Stimulated activated CD4-positive, alpha-beta T cell treated with anti-CD3 and anti-CD28 coated beads, Interleukin-15, amount 100 ng/mL, for 1 hour (primary cell): Measurements from ENCODE around the gene SOSTDC1.
"Not testable (repeated sequence)": the region's sequence is repeated elsewhere in the genome, so short reads cannot be mapped to it uniquely, and the experiment has no call there.

Source experiments
- DNase-seq, 2 donors: peaks; one replicate each; pipeline ENCODE4 v3.0.0-alpha.2; 2020; ENCODE audit warnings: low read depth in 1 of 2, low spot score in 1 of 2

Gene SOSTDC1

GRCh38 chr7:16465469-16466361, at the start of gene SOSTDC1:
TSS of gene SOSTDC1 (minus strand) at chr7:16465738. CDS start at chr7:16465668, 70 bp downstream.
- DNase-seq: no peak

GRCh38 chr7:16514729-16515128, 49.2 kb upstream of the SOSTDC1 start:
- no peak for DNase-seq

GRCh38 chr7:16514271-16514670, 48.7 kb upstream of the SOSTDC1 start:
- no peak for DNase-seq

- no peak for DNase-seq
These were observed 46.6 kb upstream of the SOSTDC1 start for GRCh38 chr7:16512097-16512496.

GRCh38 chr7:16511314-16511713, 45.8 kb upstream of the SOSTDC1 start:
- DNase-seq: no peak

GRCh38 chr7:16509829-16510228, 44.3 kb upstream of the SOSTDC1 start:
- DNase-seq: no peak

- not testable (repeated sequence) for DNase-seq
These were observed 40.9 kb upstream of the SOSTDC1 start for GRCh38 chr7:16506422-16506821.

GRCh38 chr7:16504019-16504418, 38.5 kb upstream of the SOSTDC1 start:
- no peak for DNase-seq

GRCh38 chr7:16502303-16502702, 36.8 kb upstream of the SOSTDC1 start:
- no peak for DNase-seq

- DNase-seq: no peak
These were observed 32.6 kb upstream of the SOSTDC1 start for GRCh38 chr7:16498122-16498521.

GRCh38 chr7:16494955-16495719, 29.6 kb upstream of the SOSTDC1 start:
- no peak for DNase-seq

- DNase-seq: no peak
These were observed 29.0 kb upstream of the SOSTDC1 start for GRCh38 chr7:16494551-16494950.

- DNase-seq: no peak
These were observed 27.7 kb upstream of the SOSTDC1 start for GRCh38 chr7:16493266-16493665.

- no peak for DNase-seq
These were observed 27.1 kb upstream of the SOSTDC1 start for GRCh38 chr7:16492513-16493062.

GRCh38 chr7:16491148-16491547, 25.6 kb upstream of the SOSTDC1 start:
- no peak for DNase-seq

GRCh38 chr7:16484453-16485158, 19.1 kb upstream of the SOSTDC1 start:
- no peak for DNase-seq

GRCh38 chr7:16479591-16479990, 14.1 kb upstream of the SOSTDC1 start:
- no peak for DNase-seq

- DNase-seq: no peak
These were observed 13.6 kb upstream of the SOSTDC1 start for GRCh38 chr7:16479161-16479560.

- no peak for DNase-seq
These were observed 6.4 kb upstream of the SOSTDC1 start for GRCh38 chr7:16471933-16472332.

- no peak for DNase-seq
These were observed 1.4 kb downstream of the SOSTDC1 start for GRCh38 chr7:16463949-16464715.

GRCh38 chr7:16463520-16463919, 2.0 kb downstream of the SOSTDC1 start:
- no peak for DNase-seq
